ENCODE measurements around the gene FAF2.
A peak's percentile ranks its signal among the peaks of the same experiment; 100 is the strongest.

FAF2 gene

DNA sequence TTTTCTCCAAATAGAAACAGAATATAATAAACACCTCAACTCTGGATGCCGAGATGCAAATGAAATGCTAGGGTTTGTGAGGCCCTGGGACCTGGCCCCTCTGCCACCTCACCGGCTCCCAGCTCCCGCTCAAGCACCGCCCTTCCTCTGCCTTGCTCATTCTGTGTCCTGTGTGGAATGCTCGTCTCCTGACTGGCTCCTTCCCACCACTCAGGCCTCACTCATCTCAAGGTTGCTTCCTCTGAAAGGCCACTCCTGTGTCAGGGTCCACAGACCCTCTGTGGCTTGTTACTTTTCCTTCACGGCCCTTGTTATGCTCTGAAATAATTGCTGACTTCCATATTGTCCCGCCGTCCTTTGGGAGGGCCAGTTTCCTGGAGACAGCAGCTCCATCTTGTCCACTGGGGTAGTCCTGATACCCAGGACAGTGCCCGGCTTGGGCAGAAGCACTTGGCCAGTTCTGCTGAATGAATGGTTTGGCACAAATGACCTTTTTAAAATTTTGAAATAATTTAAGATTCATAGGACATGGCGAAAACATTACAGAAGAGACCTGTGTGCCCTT lies 73.6 kb downstream of the FAF2 start:
- Histone ChIP-seq H3K4me1 (ENCODE audit: control insufficient read depth in 1 of 2, insufficient read depth in 1 of 2, low read depth in 1 of 2, low read length in 1 of 2) (peaks cover 10 to 12% of the 10 kb centered on the region in 2 experiments), H3K36me3 (peaks cover 6% of the 10 kb centered on the region), H3K27ac (no peak overlapping the region), H3K9me3 (no peaks in the 10 kb centered on the region), H3K27me3 (no peaks in the 10 kb centered on the region), H3K4me3 (ENCODE audit: low read depth in 1 of 2, low read length in 1 of 2) (no peak overlapping the region)
- TF ChIP-seq, protein P1, sequence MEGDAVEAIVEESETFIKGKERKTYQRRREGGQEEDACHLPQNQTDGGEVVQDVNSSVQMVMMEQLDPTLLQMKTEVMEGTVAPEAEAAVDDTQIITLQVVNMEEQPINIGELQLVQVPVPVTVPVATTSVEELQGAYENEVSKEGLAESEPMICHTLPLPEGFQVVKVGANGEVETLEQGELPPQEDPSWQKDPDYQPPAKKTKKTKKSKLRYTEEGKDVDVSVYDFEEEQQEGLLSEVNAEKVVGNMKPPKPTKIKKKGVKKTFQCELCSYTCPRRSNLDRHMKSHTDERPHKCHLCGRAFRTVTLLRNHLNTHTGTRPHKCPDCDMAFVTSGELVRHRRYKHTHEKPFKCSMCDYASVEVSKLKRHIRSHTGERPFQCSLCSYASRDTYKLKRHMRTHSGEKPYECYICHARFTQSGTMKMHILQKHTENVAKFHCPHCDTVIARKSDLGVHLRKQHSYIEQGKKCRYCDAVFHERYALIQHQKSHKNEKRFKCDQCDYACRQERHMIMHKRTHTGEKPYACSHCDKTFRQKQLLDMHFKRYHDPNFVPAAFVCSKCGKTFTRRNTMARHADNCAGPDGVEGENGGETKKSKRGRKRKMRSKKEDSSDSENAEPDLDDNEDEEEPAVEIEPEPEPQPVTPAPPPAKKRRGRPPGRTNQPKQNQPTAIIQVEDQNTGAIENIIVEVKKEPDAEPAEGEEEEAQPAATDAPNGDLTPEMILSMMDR (IDR thresholded peaks at IDR 0.05) = no peak

DNA sequence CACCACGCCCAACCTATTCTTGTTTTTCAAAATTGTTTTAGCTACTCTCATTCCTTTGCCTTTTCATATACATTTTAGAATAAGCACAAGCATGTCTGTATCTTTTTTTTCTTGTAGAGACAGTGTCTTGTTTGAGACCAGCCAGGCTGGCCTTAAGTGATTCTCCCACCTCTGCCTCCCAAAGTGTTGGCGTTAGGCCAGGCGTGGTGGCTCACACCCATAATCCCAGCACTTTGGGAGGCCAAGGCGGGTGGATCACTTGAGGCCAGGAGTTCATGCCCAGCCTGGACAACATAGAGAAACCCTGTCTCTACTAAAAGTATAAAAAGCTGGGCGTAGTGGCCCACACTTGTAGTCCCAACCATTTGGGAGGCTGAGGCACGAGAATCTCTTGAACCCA lies 76.0 kb downstream of the FAF2 start:
- no peaks in the 10 kb centered on the region for H3K9me3 ChIP-seq
- no peak overlapping the region for H3K4me3 ChIP-seq (ENCODE audit: low read depth in 1 of 2, low read length in 1 of 2)
- no peaks in the 10 kb centered on the region for H3K27me3 ChIP-seq
- TF ChIP-seq, protein P1 (IDR thresholded peaks at IDR 0.05) = no peak
- peaks cover 4 to 6% of the 10 kb centered on the region in 2 experiments for H3K4me1 ChIP-seq (ENCODE audit: control insufficient read depth in 1 of 2, insufficient read depth in 1 of 2, low read depth in 1 of 2, low read length in 1 of 2)
- peaks cover 28% of the 10 kb centered on the region for H3K36me3 ChIP-seq
- H3K27ac ChIP-seq = no peak overlapping the region

DNA sequence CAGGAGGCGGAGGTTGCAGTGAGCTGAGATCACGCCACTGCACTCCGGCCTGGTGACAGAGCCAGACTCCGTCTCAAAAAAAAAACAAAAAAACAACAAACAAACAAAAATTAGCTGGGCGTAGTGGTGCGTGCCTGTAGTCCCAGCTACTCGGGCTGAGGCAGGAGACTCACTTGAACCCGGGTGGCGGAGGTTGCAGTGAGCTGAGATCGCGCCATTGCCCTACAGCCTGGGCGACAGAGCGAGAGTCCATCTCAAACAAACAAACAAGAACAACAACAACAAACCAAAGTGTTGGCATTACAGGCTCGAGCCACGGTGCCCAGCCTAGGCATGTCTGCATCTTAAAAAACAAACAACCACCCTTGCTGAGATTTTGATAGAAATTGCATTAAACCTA lies 76.8 kb downstream of the FAF2 start:
- no peaks in the 10 kb centered on the region for H3K27me3 ChIP-seq
- TF ChIP-seq, protein P1 (IDR thresholded peaks at IDR 0.05) = no peak
- peak overlapping the region; percentile 36 for H3K27ac ChIP-seq
- no peaks in the 10 kb centered on the region for H3K9me3 ChIP-seq
- no peak overlapping the region for H3K4me3 ChIP-seq (ENCODE audit: low read depth in 1 of 2, low read length in 1 of 2)
- H3K36me3 ChIP-seq = peaks cover 37% of the 10 kb centered on the region
- H3K4me1 ChIP-seq (ENCODE audit: control insufficient read depth in 1 of 2, insufficient read depth in 1 of 2, low read depth in 1 of 2, low read length in 1 of 2) = peaks cover 10% of the 10 kb centered on the region in 2 experiments

DNA sequence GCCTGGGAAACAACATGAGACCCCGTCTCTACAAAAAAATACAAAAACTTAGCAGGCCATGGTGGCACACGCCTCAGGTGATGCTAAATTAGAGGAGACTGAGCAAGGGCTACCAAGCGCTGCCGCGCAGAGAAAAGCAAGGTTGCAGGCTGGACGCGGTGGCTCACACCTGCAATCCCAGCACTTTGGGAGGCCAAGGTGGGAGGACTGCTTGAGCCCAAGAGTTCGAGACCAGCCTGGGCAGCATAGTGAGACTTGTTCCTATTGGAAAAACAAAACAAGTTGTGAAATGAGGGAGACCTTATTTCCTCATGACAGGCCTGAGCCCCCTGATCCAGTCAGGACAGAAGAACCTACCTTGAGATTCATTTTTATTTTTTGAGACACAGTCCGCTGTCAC lies 77.5 kb downstream of the FAF2 start:
- Histone ChIP-seq H3K9me3 (no peaks in the 10 kb centered on the region), H3K27ac (peak overlapping the region; percentile 36), H3K4me3 (ENCODE audit: low read depth in 1 of 2, low read length in 1 of 2) (no peak overlapping the region), H3K36me3 (peaks cover 44% of the 10 kb centered on the region), H3K27me3 (no peaks in the 10 kb centered on the region), H3K4me1 (ENCODE audit: control insufficient read depth in 1 of 2, insufficient read depth in 1 of 2, low read depth in 1 of 2, low read length in 1 of 2) (peaks cover 17% of the 10 kb centered on the region in 2 experiments)
- TF ChIP-seq, protein P1 (IDR thresholded peaks at IDR 0.05) = no peak

DNA sequence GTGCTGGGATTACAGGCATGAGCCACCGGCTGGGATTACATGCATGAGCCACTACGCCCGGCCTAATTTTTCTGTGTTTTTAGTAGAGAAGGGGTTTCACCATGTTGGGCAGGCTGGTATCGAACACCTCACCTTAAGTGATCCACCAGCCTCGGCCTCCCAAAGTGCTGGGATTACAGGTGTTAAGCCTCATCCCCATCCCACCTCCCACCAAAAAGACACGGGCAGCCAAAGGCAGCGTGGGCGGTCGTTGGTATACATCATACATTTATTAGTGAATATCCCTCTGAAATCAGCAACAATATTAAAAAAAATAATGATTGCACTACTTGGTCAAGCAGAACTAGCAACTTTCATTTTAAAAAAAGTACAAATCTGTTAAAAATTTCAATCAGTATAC lies 78.3 kb downstream of the FAF2 start:
- no peaks in the 10 kb centered on the region for H3K9me3 ChIP-seq
- no peak overlapping the region for H3K27ac ChIP-seq
- H3K27me3 ChIP-seq = no peaks in the 10 kb centered on the region
- peaks cover 51% of the 10 kb centered on the region for H3K36me3 ChIP-seq
- H3K4me3 ChIP-seq (ENCODE audit: low read depth in 1 of 2, low read length in 1 of 2) = no peak overlapping the region
- H3K4me1 ChIP-seq (ENCODE audit: control insufficient read depth in 1 of 2, insufficient read depth in 1 of 2, low read depth in 1 of 2, low read length in 1 of 2) = peaks cover 25% of the 10 kb centered on the region in 2 experiments
- TF ChIP-seq, protein P1 (IDR thresholded peaks at IDR 0.05) = no peak
